SK-N-DZ (cell line): Measurements from ENCODE around the gene ASPRV1.

ENCODE experiments used
- DNase-seq: peaks from one replicate; pipeline ENCODE4 v3.0.0-alpha.2; 2015; ENCODE audit warnings: low spot score

ASPRV1 gene

GRCh38 chr2:69989009-69989408, 27.6 kb upstream of the ASPRV1 start:
- DNase-seq = no peak

DNA sequence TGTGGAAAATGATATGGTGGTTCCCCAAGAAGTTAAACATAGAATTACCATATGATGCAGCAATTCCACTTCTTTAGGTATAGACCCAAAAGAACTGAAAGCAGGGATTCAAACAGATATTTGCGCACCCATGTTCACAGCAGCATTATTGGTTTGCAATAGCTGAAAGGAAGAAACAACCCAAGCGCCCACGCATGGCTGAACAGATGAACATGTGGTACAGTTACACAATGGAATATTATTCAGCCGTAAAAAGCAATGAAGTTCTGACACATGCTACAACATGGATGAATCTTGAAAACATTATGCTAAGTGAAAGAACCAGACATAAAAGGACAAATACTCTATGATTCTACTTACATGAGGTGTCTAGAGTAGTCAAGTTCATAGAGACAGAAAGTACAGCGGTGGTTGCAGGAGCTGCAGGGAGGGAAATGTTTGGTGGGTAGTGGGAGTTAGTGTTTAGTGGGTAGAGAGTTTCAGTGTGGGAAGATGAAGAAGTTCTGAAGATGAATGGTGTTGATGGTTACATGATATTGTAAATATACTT, 26.7 kb upstream of the ASPRV1 start:
- no peak for DNase-seq

GRCh38 chr2:69986691-69987090, 25.3 kb upstream of the ASPRV1 start:
- DNase-seq = no peak

GRCh38 chr2:69985688-69986087, 24.3 kb upstream of the ASPRV1 start:
- no peak for DNase-seq

DNA sequence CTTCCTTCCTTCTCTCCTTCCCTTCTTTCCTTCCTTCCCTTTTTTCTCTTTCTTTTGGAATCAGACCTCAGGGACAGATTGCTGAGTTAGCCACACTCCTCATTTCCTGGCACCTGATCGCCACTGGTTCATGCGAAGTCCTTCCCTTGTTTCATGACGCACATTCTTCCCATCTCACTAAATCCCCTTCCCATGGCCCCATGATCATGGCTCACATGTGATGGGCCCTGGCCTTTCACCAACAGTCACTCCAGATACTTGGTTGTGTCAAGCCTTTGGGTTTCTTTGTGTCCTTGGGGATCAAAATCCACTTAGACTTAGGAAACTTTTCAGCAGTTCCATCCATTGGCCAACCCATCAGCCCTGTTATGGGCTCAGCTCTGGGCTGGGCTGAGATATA, 23.8 kb upstream of the ASPRV1 start:
- DNase-seq = no peak

GRCh38 chr2:69983392-69983966, 22.0 kb upstream of the ASPRV1 start:
- DNase-seq = no peak

DNA sequence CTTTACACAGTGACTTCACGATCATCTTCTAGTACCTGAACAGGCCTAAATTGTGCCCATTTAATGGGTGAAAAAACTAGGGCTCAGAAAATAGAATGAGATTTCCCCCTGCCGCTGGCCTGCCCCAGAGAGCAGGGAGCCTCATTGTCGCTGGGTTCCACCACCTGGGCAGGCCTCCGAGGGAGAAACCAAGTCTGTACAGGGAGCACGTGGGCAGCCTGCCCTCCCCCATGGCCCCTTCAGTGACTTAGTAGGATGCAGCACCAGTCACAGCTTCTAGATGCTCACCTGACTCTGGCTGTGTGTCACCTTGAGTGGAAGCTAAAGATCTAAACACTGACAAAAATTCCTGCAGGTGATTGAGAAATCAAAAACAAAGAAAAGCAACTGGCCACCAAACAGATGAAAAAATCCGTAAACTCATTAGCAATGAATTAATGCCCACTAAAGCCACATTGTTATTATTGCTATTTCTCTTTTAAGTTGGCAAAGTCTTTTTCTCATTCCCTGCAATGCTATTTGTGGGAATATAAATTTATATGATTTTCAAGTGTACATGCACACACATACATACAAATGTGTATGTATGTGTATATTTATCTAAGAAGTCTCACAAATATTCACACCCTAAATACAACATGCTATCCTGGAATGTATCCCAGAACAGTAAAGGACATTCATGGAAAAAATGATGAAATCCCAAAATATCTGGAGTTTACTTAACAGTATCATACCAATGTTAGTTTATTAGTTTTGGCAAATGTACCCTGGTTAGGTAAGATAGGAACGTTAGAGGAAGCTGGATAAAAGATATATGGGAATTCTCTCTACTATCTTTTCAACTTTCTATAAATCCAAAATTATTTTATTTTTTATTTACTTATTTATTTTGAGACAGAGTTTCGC, 18.7 kb upstream of the ASPRV1 start:
- no peak for DNase-seq

DNA sequence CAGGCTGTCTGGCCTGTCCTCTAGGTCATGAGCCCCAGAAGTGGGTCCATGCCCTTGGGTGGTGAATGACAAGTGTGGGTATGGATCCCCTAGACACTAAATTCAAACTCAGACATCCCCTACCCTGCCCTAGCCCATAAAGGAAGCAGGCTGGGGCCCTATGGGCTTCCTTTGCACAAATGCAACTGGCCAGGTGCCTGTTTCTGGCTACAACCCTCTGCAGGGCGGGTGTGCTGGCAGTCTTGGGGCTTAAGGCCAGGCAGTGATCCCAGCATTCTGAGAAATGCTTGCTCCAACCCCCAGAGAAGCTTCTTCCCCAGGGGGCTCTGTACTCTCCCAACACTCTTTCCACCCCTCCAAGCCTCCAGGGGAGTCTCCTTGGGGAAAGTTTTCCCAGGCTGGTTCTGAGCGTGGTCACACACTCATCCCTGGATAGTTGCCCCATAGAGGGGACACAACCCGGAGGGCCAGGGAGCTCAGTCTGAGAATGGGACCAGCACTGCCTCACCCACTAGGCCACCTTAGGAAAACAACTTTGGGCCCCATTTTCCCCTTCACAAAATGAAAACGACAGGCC, 16.6 kb upstream of the ASPRV1 start:
- no peak for DNase-seq

DNA sequence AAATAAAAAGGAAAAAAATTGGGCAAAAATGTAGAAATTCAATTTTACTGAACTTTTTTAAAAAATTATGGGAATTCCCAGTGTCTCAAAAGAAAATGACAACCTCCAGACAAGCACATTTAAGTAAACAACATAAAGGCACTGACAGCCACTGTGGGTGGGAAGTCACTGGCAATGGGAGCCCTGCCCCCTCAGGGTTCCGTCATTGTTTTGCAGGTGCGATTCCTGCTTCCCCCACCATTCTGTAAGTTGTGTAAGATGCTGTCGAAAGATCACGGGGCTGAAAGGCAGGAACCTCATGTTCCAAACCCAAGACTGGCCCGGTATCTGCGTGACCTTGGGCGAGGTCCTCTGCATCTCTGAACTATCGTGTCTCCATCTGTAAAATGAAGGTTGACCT, 15.8 kb upstream of the ASPRV1 start:
- no peak for DNase-seq

DNA sequence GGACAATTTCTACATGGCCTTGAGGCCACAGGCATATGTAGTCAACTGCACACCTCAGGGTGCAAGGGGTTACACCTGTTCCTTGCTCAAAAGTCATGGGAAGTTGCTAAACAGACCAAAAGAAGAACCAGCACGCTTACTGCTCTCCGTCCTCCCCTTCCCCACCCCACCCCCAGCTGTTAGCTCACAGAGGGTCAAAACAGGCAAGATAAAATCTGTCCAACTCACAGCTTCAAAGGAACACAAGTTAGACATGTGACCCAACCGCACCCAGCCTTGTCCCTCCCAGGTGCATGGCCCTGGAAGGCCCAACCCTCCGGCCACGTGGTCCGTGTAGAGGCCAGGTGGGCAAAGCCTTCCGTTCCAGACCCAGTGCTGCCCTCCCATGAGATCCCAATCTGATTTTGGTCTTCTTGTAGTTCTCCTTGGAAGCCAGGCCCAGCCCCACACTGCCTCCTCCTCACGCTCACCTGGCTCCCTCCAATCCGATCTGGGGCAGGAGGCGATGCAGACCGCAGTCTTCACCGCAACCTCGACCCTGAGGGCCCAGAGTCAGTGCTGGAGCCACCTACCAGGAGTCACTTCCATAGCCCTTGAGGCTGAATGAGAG, 14.5 kb upstream of the ASPRV1 start:
- no peak for DNase-seq

- DNase-seq = no peak
Measured at GRCh38 chr2:69975136-69975852, 13.9 kb upstream of the ASPRV1 start.

- no peak for DNase-seq
Measured at GRCh38 chr2:69973335-69973735, 11.9 kb upstream of the ASPRV1 start.

- DNase-seq = no peak
Measured at GRCh38 chr2:69972822-69973221, 11.4 kb upstream of the ASPRV1 start.

GRCh38 chr2:69969991-69970390, 8.6 kb upstream of the ASPRV1 start:
- no peak for DNase-seq

DNA sequence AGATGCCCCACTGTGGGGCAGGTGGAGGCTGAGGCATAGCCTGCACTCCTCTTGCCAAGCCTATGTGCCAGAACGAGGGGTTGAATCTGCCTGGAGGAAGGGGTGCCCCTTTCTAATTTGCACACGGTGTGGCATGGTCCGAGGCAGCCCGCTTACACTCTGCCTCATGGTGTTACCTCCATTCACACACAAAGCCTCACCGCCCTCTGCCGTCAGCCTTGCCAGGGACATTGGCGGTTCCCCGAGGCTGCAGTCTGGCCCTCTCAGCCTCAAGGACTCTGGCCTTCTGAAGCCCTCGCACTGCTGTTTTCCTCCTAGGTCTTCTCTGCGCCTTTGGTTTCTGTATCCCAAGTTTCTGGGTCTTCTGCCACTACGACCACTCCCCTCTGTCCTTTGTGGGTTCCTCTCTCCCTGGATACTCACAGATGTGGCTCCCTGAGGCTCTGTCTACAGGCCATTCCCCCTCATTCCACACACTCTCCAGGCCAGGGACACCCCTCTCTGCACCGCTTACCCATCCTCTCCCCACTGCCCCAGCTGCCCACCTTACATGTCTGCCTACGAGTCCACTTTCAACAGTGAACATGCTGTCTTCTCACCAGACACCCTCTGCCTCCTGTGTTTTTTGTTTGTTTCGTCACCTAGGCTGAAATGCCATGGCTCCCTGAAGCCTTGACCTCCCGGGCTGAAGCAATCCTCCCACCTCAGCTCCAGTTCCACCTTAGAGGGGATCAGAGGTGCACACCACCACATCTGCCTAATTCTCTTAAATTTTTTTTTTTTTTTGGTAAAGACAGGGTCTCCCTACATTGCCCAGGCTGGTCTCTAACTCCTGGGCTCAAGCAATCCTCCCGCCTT, 7.9 kb upstream of the ASPRV1 start:
- no peak for DNase-seq

GRCh38 chr2:69968609-69969008, 7.2 kb upstream of the ASPRV1 start:
- no peak for DNase-seq

GRCh38 chr2:69966496-69966895, 5.1 kb upstream of the ASPRV1 start:
- DNase-seq = no peak

GRCh38 chr2:69965756-69966445, 4.5 kb upstream of the ASPRV1 start:
- no peak for DNase-seq

DNA sequence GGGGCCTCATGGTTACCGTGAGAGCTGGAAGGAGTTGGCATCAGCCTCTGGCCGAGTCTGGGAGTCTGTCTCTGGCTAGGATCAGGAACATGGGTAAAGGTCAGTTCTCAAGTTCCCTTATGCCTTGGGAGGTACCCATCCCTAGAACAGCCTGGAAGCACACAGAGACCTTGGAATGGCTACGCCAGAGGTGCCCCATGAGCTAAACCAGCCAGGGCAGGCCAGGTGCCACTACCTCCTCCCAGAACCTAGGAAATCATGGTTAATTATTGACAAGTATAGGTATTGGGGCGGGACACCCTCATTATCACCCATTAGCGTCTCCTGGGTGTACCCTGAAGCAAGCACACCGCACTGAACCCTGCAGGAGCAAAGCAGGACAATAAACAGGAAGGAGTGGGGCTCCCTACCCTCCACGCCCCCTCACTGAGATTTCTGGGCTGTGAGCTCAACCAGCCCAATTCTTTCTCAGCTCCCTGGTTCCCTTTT, 3.0 kb upstream of the ASPRV1 start:
- no peak for DNase-seq
